WERI-Rb-1 (cell line): Measurements from ENCODE around the gene FRMD4A.
"Not testable (repeated sequence)": the region's sequence is repeated elsewhere in the genome, so short reads cannot be mapped to it uniquely, and the experiment has no call there.

Source experiments
- DNase-seq: peaks from one replicate; pipeline ENCODE4 v3.0.0-alpha.2; 2020
- H3K27ac ChIP-seq: fragments of 250-450 bp; sonication (Bioruptor Pico); 2 replicates; pipeline ENCODE4 v1.5.1; 2020; ENCODE audit warnings: mild to moderate bottlenecking, moderate library complexity
- H3K27me3 ChIP-seq: fragments of 250-450 bp; sonication (Bioruptor Pico); 2 replicates; pipeline ENCODE4 v1.5.1; 2021; ENCODE audit warnings: mild to moderate bottlenecking, low read depth, moderate library complexity; ENCODE audit not compliant: insufficient read depth, severe bottlenecking
- H3K36me3 ChIP-seq: fragments of 250-450 bp; sonication (Bioruptor Pico); 2 replicates; pipeline ENCODE4 v1.5.1; 2020; ENCODE audit warnings: mild to moderate bottlenecking, moderate library complexity
- H3K4me3 ChIP-seq: 2 replicates; pipeline ENCODE4 v1.5.1; 2011; ENCODE audit warnings: low read depth, mild to moderate bottlenecking, control low read depth, low read length
- H3K9me3 ChIP-seq: fragments of 250-450 bp; sonication (Bioruptor Pico); 2 replicates; pipeline ENCODE4 v1.5.1; 2021; ENCODE audit warnings: mild to moderate bottlenecking, moderate library complexity; ENCODE audit not compliant: severe bottlenecking
- CTCF ChIP-seq: IDR thresholded peaks from 2 replicates; pipeline ENCODE4 v1.5.1; 2011; ENCODE audit warnings: low read depth, mild to moderate bottlenecking, control low read depth, inconsistent platforms, low read length

FRMD4A gene

DNA sequence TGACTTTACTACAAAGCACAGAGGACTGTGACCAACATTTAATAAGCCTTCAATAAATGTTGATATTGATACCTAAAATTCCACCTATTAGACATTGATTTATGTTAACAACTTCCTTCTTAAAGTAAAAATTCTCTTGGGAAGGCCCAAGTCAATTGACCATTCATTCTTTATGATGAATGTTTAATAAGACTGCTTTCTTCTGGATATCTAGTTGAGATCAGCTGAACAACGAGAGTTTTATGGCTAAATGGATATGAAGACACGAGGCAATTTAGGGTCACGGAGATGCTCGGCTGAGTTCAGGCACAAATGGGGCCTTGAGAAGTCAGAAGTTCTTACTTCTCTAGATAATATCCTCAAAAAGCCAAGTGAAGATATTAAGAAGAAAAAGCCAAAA lies 258.8 kb downstream of the FRMD4A start:
- no peak for TF ChIP-seq CTCF

DNA sequence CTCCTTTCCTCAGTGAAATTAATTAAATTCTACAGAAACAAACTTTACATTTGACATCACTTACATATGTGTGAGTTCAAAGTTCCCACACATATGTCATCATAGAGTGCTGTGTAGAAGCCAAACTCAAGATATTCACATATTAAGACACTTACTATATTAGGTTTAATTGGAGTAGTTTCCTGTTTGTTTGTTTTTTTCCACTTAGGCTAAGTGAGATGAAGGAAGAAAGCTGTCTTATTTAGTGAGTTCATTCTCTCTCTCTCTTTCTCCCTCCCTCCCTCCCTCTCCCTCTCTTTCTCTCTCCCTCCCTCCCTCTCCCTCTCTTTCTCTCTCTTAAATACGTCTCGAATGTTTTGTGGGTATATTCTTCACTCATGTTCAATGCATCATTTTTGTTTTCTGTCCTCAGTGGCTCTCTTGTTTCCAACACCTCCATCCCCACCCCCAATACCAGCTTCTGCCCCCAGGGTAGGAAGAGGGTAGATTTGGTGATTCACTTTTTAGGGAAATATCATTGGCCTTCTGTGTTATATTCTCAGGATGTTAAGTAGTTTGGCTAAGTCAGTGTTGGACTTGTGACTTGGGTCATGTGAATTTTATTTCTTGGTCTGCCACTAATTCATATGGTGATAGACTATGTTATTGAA lies 262.0 kb downstream of the FRMD4A start:
- Histone ChIP-seq H3K36me3 (no peaks in the 10 kb centered on the region), H3K9me3 (no peaks in the 10 kb centered on the region), H3K4me3 (no peak overlapping the region), H3K27ac (no peak overlapping the region), H3K27me3 (no peaks in the 10 kb centered on the region)
- DNase-seq: no peak
- no peak for TF ChIP-seq CTCF

More for the DNA sequence above, 258.8 kb downstream of the FRMD4A start:
- H3K9me3 ChIP-seq: no peaks in the 10 kb centered on the region
- no peak for DNase-seq
- H3K27me3 ChIP-seq: no peaks in the 10 kb centered on the region
- no peak overlapping the region for H3K27ac ChIP-seq
- H3K36me3 ChIP-seq: no peaks in the 10 kb centered on the region
- H3K4me3 ChIP-seq: no peak overlapping the region

DNA sequence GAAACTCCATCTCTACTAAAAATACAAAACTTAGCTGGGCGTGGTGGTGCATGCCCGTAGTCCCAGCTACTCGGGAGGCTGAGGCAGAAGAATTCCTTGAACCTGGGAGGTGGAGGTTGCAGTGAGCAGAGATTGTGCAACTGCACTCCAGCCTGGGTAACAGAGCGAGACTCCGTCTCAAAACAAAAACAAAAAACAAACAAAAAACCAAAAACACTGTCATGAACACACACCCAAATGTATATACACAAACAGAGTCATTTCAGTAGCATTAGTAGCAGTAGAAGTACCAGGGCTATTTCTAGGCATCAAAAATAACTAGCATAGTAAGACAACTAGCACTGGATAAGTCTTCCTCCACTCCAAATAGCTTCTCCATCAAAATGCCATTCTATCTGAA lies 263.1 kb downstream of the FRMD4A start:
- H3K9me3 ChIP-seq, H3K27me3 ChIP-seq, DNase-seq, H3K36me3 ChIP-seq, H3K27ac ChIP-seq, H3K4me3 ChIP-seq: not testable (repeated sequence)

DNA sequence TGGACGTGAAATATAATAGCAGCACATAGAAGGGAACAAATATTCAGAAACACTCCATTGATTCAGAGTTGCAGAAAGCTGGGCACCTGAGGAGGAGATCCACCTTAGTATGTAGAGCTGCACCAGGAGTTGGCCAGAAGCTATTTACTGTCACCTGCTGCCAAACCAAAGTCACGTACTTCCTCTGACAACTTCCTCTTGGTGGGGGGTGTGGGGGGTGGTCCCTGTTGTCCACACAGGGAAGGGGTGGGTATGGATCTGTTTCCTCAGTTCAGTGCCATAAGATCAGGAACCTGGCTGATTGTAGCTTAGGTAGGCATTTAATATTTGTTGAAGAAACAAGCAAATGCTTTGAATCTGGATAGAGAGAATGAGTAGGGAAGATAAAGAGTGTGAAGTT lies 264.6 kb downstream of the FRMD4A start:
- no peak for TF ChIP-seq CTCF
- no peak for DNase-seq
- H3K9me3 ChIP-seq: no peaks in the 10 kb centered on the region

DNA sequence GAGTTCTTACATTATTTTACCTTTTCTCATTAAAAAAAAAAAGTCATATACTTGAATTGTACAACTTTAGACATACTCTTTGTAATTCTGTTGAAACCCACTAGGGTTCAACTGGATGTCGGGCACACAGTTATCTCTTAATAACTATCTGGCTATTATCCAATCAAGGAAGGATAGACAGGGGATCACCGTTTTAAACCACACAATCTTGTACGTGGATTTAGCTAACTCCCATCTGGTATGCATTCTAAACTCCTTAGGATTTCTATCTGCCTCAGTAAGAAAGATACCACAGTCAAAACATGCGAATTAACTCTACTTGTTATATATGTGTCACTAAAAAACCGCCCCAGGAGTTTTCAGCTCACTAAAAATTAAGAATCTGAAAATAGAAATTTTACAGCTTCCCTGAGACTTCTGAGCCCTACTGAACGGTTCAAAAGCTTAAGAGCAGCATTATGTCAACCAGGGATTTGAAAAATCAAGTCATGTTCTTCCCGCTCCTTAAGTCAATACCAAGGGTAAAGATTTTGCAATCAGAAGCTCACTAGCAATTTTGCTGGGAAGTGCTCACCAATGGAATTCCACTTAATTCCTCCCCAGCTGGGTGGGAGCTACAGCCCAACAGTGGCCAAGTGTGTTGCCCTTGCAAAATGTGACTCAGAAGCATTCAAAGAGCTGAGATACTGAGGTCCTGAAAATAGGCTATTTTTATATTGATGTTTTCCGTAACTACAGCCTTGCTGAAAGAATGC lies 267.0 kb downstream of the FRMD4A start:
- no peak overlapping the region for H3K4me3 ChIP-seq
- TF ChIP-seq CTCF: no peak
- peak overlapping the region; percentile 55 for H3K27ac ChIP-seq
- no peaks in the 10 kb centered on the region for H3K27me3 ChIP-seq
- no peaks in the 10 kb centered on the region for H3K9me3 ChIP-seq
- no peaks in the 10 kb centered on the region for H3K36me3 ChIP-seq
- DNase-seq: peak; percentile 13

More for the DNA sequence above, 264.6 kb downstream of the FRMD4A start:
- Histone ChIP-seq H3K27me3 (no peaks in the 10 kb centered on the region), H3K27ac (no peak overlapping the region), H3K4me3 (no peak overlapping the region), H3K36me3 (no peaks in the 10 kb centered on the region)

- no peak for DNase-seq
- Histone ChIP-seq H3K27me3 (no peaks in the 10 kb centered on the region), H3K27ac (no peak overlapping the region), H3K4me3 (no peak overlapping the region), H3K9me3 (no peaks in the 10 kb centered on the region), H3K36me3 (no peaks in the 10 kb centered on the region)
- TF ChIP-seq CTCF: no peak
These were observed 268.0 kb downstream of the FRMD4A start for GRCh38 chr10:14062528-14063260.
